ENCODE data around the gene SLC5A3.

SLC5A3 gene

GRCh38 chr21:34105947-34106541, 32.7 kb downstream of the SLC5A3 start:
- no peak for DNase-seq

DNA sequence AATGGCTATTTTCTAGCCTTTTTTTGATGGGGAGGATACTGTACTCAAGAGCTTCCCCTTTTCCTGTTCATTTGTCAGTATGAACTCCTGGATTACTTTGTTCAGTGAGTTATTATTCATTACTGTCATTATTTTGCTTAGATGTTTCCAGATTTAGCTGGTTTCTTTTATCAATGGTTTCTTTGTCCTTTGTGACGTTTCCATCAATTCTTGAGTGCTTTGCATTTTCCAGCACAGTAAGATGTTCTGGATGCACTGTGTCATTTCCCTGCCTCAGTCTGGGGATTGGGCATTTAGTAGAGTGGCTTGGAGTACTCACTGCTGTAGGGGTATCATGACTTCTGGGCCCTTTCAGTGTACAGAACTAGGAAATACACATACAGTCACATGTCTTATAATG, 34.2 kb downstream of the SLC5A3 start:
- DNase-seq, result no peak

DNA sequence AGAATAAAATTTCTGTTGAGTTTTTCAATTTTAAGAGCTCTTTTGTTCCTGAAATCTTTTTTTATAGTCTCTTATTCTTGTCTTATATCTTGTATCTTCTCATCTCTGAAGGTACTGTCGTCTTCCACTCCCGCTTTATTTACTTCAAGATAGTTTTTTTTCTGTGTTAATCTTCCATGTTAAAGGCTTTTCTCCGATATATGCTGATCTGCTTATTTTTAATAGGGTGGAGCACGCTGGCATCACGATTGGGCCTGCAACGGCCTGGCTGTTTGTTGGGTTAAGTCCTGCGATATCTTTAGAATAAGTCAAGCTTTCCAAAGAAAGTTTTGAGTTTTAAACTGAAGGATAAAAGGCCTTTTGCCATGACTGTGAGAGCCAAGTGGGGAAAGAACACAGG, 35.7 kb downstream of the SLC5A3 start:
- no peak for DNase-seq

DNA sequence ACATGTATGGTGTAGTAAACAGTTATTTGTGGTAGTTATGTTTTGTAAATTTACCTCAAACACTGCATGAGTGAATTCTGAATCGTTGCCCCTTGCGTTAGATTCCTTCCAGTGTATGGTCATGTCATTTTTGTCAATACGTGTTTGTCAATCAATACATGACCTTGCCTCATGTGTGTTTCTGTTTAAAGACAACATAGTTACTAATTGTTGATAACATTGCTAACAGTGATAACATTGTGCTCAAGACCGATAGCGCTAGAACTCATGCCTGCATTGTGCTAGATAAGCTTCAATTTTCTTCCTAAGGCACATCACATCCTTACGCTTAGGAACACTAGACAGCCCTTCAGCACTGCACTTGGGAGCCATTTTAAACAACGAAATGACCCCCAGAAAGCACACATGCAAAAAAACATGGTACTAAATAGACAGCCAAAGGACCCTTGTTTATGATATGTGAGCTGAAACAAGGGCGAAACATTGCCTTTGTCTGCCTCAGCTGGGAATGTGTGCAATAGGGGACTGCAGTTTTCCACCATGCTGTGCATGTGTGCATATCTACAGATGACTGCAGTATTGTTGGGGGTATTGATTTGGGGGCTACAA, 37.3 kb downstream of the SLC5A3 start:
- DNase-seq, result no peak

DNA sequence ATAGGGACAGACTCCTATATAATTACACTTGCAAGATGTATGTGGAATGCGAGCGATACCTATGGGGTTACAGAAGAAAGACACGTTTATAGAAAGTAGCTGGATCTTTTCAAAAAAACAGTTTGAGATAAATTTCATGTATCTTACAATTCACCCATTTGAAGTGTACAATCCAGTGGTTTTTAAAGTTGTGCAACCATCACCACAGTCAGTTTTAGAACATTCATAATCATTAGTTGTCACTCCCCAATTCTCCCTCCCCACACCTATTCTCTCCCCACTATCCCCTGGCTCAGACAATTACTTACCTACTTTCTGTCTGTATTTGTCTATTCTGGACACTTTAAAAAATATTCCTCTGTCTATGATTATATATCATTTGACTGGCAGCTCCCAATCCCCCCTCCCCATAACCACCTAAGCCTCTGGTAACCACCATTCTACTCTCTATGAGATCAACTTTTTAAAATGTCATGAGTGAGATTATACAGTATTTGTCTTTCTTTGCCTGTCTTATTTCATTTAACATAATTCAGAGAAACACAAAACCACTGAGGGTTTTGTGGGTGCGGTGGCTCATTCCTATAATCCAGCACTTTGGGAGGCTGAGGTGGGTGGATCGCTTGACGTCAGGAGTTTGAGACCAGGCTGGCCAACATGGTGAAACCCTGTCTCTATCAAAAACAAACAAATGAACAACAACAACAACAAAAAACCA, 39.1 kb downstream of the SLC5A3 start:
- DNase-seq, result no peak

DNA sequence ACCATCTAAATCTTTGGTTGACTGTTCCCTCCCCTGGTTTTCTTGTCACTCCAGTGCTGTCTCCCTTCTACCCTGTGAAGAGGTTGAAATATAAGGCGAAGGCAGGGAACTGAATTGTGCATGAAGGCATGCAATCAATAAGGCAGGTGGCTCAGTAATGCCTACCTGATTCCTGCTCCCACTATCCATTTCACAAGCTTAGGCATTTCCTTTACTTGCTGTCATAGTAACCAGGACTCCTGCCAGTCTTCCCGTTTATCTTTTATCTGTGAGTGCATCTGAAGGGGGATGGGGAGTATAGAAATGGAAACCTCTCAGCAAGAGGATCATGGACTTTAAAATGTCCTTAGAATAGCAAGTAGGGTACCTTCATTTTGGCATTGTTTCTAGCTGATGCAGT, 40.5 kb downstream of the SLC5A3 start:
- DNase-seq, result no peak

DNA sequence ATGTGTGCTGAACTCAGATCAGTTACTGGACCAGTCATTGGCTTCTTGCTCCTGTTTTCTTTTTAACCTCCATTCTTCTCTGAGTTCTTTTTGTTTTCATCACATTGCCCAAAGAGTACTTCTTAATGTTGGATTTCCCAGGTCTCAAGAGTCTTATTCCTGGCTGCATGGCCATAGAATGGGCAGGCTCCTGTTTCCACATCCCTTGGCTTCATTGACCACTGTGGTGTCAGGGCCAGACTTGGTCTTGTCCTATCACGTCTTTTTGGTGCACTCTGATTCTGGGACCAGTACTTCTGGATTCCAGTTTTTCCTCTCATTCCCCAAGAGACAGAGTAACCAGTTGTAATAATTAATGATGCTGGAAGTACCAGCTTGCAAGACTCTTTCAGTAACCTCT, 41.8 kb downstream of the SLC5A3 start:
- DNase-seq, result no peak

DNA sequence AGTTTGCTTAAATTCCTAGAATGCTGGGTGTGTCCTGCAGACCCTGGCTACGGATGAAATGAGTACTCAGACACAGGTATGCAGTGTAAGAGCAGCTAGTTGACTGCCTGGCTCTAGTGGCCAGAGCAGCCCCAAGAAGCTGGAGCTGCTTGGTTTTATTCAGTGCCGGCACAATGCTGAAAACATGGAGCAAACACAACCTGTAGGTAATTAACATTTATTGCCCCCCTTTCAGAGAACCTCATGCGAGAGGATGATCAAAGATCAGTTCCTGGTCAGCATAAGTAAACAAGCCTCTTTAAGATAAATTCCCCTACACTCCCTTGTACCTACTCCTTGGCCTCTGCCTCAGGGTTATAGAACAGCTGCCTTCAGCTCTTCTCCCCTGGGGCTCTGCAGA, 43.2 kb downstream of the SLC5A3 start:
- DNase-seq, result no peak

DNA sequence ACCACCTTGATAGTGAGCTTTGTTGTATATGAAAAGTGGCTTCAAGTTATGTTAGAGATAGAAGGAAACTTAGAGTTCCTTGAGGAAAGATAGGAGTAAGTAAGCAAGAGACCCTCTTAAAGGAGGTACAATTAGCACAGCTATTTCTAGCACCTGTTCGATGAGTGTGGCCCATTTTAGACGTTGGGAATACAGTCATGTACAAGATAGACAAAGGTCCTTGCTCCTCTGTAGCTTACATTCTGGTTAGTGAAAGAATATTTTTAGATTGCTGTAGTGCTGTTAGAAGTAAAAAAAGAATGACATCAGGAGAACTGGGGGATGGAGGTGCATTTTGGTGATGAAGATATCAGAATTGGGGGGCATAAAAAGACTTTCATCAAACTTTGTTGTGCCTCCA, 47.5 kb downstream of the SLC5A3 start:
- no peak for DNase-seq

DNA sequence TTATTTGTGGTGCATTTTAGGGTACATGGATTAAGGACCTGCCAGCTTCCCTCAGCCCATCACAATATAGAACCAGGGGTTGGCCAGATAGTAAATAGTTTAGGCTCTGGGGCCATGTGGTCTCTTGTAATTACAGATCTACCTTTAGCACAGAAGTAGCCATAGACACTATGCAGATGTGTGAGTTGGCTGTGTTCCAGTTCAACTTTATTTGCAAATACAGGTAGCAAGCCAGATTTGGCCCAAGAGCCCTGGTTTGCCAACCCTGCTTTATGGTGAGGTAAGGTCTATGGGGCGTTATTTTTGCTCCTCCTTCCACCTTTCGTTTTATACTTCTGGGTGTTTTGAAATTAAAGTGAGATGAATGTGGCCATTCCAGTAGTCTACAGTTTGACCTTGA, 48.7 kb downstream of the SLC5A3 start:
- DNase-seq, result no peak

All from left hindlimb (tissue), 1 donor.